Right lobe of liver (tissue), 4 donors: Measurements from ENCODE around the gene SLC37A1.

Experiments used
- POLR2A ChIP-seq: fragments of 450-650 bp; IDR thresholded peaks from one replicate; pipeline ENCODE4 v1.6.1; 2017; ENCODE audit warnings: antibody characterized with exemption, mild to moderate bottlenecking
- TF ChIP-seq, protein P1 (sequence below), 4 donors: fragments of 200-600 bp in 3 of 4; fragments of 450-650 bp in 1 of 4; IDR thresholded peaks; one replicate each; pipeline versions ENCODE4 v1.5.1 to v1.8.0; 2016 to 2022; ENCODE audit warnings: antibody characterized with exemption in 4 of 4, mild to moderate bottlenecking in 2 of 4
- donor health status: DM: no; HTN: no; CAD: no.
- donor health status: DM: no; HTN: no; CAD: no.
- donor health status: DM: no; HTN: yes; CAD: no.

DNA sequence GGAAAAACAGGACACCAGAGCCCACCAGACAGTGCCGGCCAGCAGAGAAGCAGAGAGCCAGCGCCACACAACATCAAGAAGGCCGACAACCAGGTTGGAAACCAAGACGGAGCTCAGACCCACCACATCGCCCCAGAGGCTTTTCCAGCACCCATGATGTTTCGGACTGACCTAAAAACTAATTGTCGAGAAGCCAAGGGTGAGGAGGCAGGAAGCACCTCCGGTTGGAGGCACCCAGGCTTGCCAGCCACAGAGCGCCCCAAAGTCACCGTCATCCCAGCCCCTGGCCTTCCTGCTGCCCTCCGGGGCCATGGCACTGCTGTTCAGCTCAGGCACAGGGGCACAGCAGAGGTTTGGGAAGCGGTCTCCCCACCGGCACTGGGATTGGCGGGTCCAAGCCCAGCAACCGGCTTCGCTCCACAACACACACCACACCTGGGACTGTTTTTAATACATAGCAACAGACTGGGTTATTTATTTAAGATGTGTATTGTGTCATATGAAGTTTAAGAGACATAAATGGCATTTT is 67.2 kb downstream of the SLC37A1 start:
- TF ChIP-seq, protein P1, sequence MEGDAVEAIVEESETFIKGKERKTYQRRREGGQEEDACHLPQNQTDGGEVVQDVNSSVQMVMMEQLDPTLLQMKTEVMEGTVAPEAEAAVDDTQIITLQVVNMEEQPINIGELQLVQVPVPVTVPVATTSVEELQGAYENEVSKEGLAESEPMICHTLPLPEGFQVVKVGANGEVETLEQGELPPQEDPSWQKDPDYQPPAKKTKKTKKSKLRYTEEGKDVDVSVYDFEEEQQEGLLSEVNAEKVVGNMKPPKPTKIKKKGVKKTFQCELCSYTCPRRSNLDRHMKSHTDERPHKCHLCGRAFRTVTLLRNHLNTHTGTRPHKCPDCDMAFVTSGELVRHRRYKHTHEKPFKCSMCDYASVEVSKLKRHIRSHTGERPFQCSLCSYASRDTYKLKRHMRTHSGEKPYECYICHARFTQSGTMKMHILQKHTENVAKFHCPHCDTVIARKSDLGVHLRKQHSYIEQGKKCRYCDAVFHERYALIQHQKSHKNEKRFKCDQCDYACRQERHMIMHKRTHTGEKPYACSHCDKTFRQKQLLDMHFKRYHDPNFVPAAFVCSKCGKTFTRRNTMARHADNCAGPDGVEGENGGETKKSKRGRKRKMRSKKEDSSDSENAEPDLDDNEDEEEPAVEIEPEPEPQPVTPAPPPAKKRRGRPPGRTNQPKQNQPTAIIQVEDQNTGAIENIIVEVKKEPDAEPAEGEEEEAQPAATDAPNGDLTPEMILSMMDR (IDR thresholded peaks at IDR 0.05) = no peak
- TF ChIP-seq POLR2A = no peak
